HepG2 (cell line): Measurements from ENCODE around the gene USP43. TPM values are rescaled to one million over a fixed set of nuclear protein-coding genes. Genes with fewer than 3 reads are reported as not detected.

Source experiments
- CAMTA2 ChIP-seq: sonication (generic); formaldehyde crosslinking; IDR thresholded peaks from 2 replicates; pipeline ENCODE4 v1.4.0; 2020; ENCODE audit warnings: mild to moderate bottlenecking, missing genetic modification reagents, borderline replicate concordance
- DZIP1 ChIP-seq: sonication (generic); formaldehyde crosslinking; IDR thresholded peaks from 2 replicates; pipeline ENCODE4 v1.5.0; 2020; ENCODE audit warnings: mild to moderate bottlenecking, missing genetic modification reagents
- E2F1 ChIP-seq: sonication (generic); formaldehyde crosslinking; IDR thresholded peaks from 2 replicates; pipeline ENCODE4 v1.5.0; 2020; ENCODE audit warnings: missing genetic modification reagents
- EP300 ChIP-seq, 3 experiments: sonication (generic) in 1 of 3; formaldehyde crosslinking in 1 of 3; IDR thresholded peaks; 2 replicates each; pipeline versions ENCODE4 v1.5.1 to v1.6.1; 2011 to 2020; ENCODE audit warnings: low read depth in 2 of 3, low read length in 2 of 3, borderline replicate concordance in 1 of 3, improper control_type of control experiment in 1 of 3, mild to moderate bottlenecking in 1 of 3, missing genetic modification reagents in 1 of 3, moderate library complexity in 1 of 3
- FOXM1 ChIP-seq: sonication (generic); formaldehyde crosslinking; IDR thresholded peaks from 2 replicates; pipeline ENCODE4 v1.5.0; 2020; ENCODE audit warnings: missing genetic modification reagents
- FOXO4 ChIP-seq: sonication (generic); formaldehyde crosslinking; conservative IDR thresholded peaks from 2 replicates; pipeline ENCODE4 v1.8.1; 2023; ENCODE audit warnings: missing genetic modification reagents
- ISL2 ChIP-seq: sonication (generic); formaldehyde crosslinking; IDR thresholded peaks from 2 replicates; pipeline ENCODE4 v1.5.0; 2020; ENCODE audit warnings: missing genetic modification reagents
- JUN ChIP-seq: sonication (generic); formaldehyde crosslinking; IDR thresholded peaks from 2 replicates; pipeline ENCODE4 v1.4.0; 2020; ENCODE audit warnings: mild to moderate bottlenecking, missing genetic modification reagents
- KMT2B ChIP-seq: IDR thresholded peaks from 2 replicates; pipeline ENCODE4 v1.6.1; 2016; ENCODE audit warnings: missing genetic modification reagents, missing compliant biosample characterization
- NPAS2 ChIP-seq: sonication (generic); formaldehyde crosslinking; IDR thresholded peaks from 2 replicates; pipeline ENCODE4 v1.8.0; 2022; ENCODE audit warnings: mild to moderate bottlenecking, missing genetic modification reagents, borderline replicate concordance
- PRMT3 ChIP-seq: sonication (generic); formaldehyde crosslinking; IDR thresholded peaks from 2 replicates; pipeline ENCODE4 v1.8.1; 2022; ENCODE audit warnings: low read depth, mild to moderate bottlenecking, moderate library complexity, missing genetic modification reagents, borderline replicate concordance
- SP140L ChIP-seq: sonication (generic); formaldehyde crosslinking; IDR thresholded peaks from 2 replicates; pipeline ENCODE4 v1.4.0; 2020; ENCODE audit warnings: missing genetic modification reagents, borderline replicate concordance
- SP2 ChIP-seq: sonication (generic); formaldehyde crosslinking; IDR thresholded peaks from 2 replicates; pipeline ENCODE4 v1.5.1; 2020; ENCODE audit warnings: mild to moderate bottlenecking, missing genetic modification reagents
- SRSF1 ChIP-seq: fragments of 200-400 bp; formaldehyde crosslinking; optimal IDR thresholded peaks from 2 replicates; pipeline ENCODE3; 2017; ENCODE audit warnings: mild to moderate bottlenecking, low read depth, low read length, moderate library complexity
- SRSF9 ChIP-seq: fragments of 200-400 bp; formaldehyde crosslinking; IDR thresholded peaks from 2 replicates; pipeline ENCODE4 v1.6.1; 2018; ENCODE audit warnings: borderline replicate concordance, mild to moderate bottlenecking, low read depth, low read length; ENCODE audit not compliant: insufficient read depth, poor library complexity, severe bottlenecking
- TEF ChIP-seq: sonication (generic); formaldehyde crosslinking; IDR thresholded peaks from 2 replicates; pipeline ENCODE4 v1.5.0; 2020; ENCODE audit warnings: missing genetic modification reagents
- TRIM22 ChIP-seq: fragments of 450-650 bp; IDR thresholded peaks from 2 replicates; pipeline ENCODE4 v1.6.1; 2017
- ZNF224 ChIP-seq: sonication (generic); formaldehyde crosslinking; IDR thresholded peaks from 2 replicates; pipeline ENCODE4 v1.5.0; 2020; ENCODE audit warnings: mild to moderate bottlenecking, missing genetic modification reagents
- ZNF333 ChIP-seq: sonication (generic); formaldehyde crosslinking; IDR thresholded peaks from 2 replicates; pipeline ENCODE4 v1.4.0; 2020; ENCODE audit warnings: mild to moderate bottlenecking, missing genetic modification reagents, borderline replicate concordance
- ZNF644 ChIP-seq: IDR thresholded peaks from 2 replicates; pipeline ENCODE4 v1.6.1; 2016; ENCODE audit warnings: low read depth
- ZNF776 ChIP-seq: sonication (generic); formaldehyde crosslinking; IDR thresholded peaks from 2 replicates; pipeline ENCODE4 v1.4.0; 2020; ENCODE audit warnings: mild to moderate bottlenecking, missing genetic modification reagents
- polyA plus RNA-seq, 8 experiments: library from polyadenylated mRNA; depleted of rRNA in 3 of 8; stranded (reverse) in 7 of 8; unstranded in 1 of 8; fragments of >200 nt; fragmentation: Illumina TruSeq in 4 of 8; extraction: Trizol in 4 of 8; gene quantifications; 2 replicates each; pipeline versions ENCODE4 v1.2.1 to v1.2.3, GENCODE V29; 2011 to 2016; ENCODE audit warnings: low read depth in 4 of 8, missing spikeins in 1 of 8, mixed read lengths in 1 of 8; ENCODE audit not compliant: insufficient read depth in 1 of 8
- total RNA-seq, 5 experiments: library from RNA; depleted of rRNA; stranded (reverse); fragments of >200 nt; fragmentation: Illumina TruSeq; extraction: Trizol; gene quantifications; 2 replicates each; pipeline ENCODE4 v1.2.3, GENCODE V29; 2016; ENCODE audit warnings: low read depth in 1 of 5

Gene USP43
- total and polyA plus RNA-seq, 2 of the 13 experiments (the other 11 are each of a cell fraction or from before 2014, with no cell fraction given) = 1.6 to 2.2 TPM

- TF ChIP-seq NPAS2 = no peak
- TF ChIP-seq EP300 (IDR thresholded peaks at IDR 0.05; ENCODE audit: low read depth in 2 of 2, low read length in 2 of 2) = 0 out of 4 replicates have a peak, but pooled peaks of 1 of the 2 experiments have one; percentile 3
- TF ChIP-seq EP300 (CRISPR knock-in tag; IDR thresholded peaks at IDR 0.05; ENCODE audit: borderline replicate concordance) = no peak
- TF ChIP-seq CAMTA2 (CRISPR knock-in tag) = no peak
- TF ChIP-seq E2F1 (CRISPR knock-in tag) = no peak
- no peak for TF ChIP-seq SRSF9
- no peak for TF ChIP-seq ZNF333 (CRISPR knock-in tag)
- no peak for TF ChIP-seq JUN
- no peak for TF ChIP-seq FOXM1 (CRISPR knock-in tag)
- TF ChIP-seq SP140L (CRISPR knock-in tag) = no peak
- TF ChIP-seq FOXO4 (CRISPR knock-in tag) = no peak
- TF ChIP-seq DZIP1 (CRISPR knock-in tag) = no peak
- no peak for TF ChIP-seq ZNF224 (CRISPR knock-in tag)
- no peak for TF ChIP-seq TEF
- TF ChIP-seq SP2 (CRISPR knock-in tag) = no peak
- TF ChIP-seq SRSF1 = peak; percentile 59
- TF ChIP-seq KMT2B (CRISPR knock-in tag) = no peak
- no peak for TF ChIP-seq ZNF776 (CRISPR knock-in tag)
- no peak for TF ChIP-seq TRIM22
- TF ChIP-seq ZNF644 (CRISPR knock-in tag) = no peak
- no peak for TF ChIP-seq PRMT3
- TF ChIP-seq ISL2 = no peak
Measured at GRCh38 chr17:9644910-9645751, at the start of gene USP43 (continued).
